HG02759 (cell line): ENCODE data around the gene ABR.
"Not testable (repeated sequence)": the region's sequence is repeated elsewhere in the genome, so short reads cannot be mapped to it uniquely, and the experiment has no call there.

Source experiments
- ATAC-seq: cut with Tn5 transposase; IDR thresholded peaks from one replicate; pipeline ENCODE4 v1.9.1; 2021; ENCODE audit warnings: mild to moderate bottlenecking, moderate library complexity; ENCODE audit not compliant: unreplicated experiment

Gene ABR

GRCh38 chr17:1150863-1151600, 28.7 kb downstream of the ABR start:
- no peak for ATAC-seq

GRCh38 chr17:1149869-1150268, 29.9 kb downstream of the ABR start:
- no peak for ATAC-seq

GRCh38 chr17:1147664-1148063, 32.1 kb downstream of the ABR start:
- ATAC-seq: no peak

- no peak for ATAC-seq
These were observed 33.1 kb downstream of the ABR start for GRCh38 chr17:1146561-1147265.

- ATAC-seq: no peak
These were observed 34.3 kb downstream of the ABR start for GRCh38 chr17:1145311-1145986.

GRCh38 chr17:1144162-1144561, 35.6 kb downstream of the ABR start:
- ATAC-seq: no peak

- no peak for ATAC-seq
These were observed 36.2 kb downstream of the ABR start for GRCh38 chr17:1143573-1143972.

- ATAC-seq: no peak
These were observed 37.2 kb downstream of the ABR start for GRCh38 chr17:1142561-1142971.

GRCh38 chr17:1137465-1137894, 42.3 kb downstream of the ABR start:
- no peak for ATAC-seq

GRCh38 chr17:1136748-1137147, 43.0 kb downstream of the ABR start:
- ATAC-seq: no peak

GRCh38 chr17:1134634-1135324, 45.0 kb downstream of the ABR start:
- no peak for ATAC-seq

GRCh38 chr17:1130191-1130590, 49.6 kb downstream of the ABR start:
- ATAC-seq: no peak

- ATAC-seq: not testable (repeated sequence)
These were observed 51.3 kb downstream of the ABR start for GRCh38 chr17:1128463-1128862.

GRCh38 chr17:1126801-1127550, 52.8 kb downstream of the ABR start:
- ATAC-seq: no peak

- no peak for ATAC-seq
These were observed 53.5 kb downstream of the ABR start for GRCh38 chr17:1126250-1126797.

- no peak for ATAC-seq
These were observed 54.0 kb downstream of the ABR start for GRCh38 chr17:1125788-1126145.

GRCh38 chr17:1124896-1125787, 54.6 kb downstream of the ABR start:
- ATAC-seq: no peak

- no peak for ATAC-seq
These were observed 55.7 kb downstream of the ABR start for GRCh38 chr17:1123921-1124715.
